WERI-Rb-1 (cell line): Measurements from ENCODE around the gene TMOD1.

Source experiments
- DNase-seq: peaks from one replicate; pipeline ENCODE4 v3.0.0-alpha.2; 2020
- H3K27ac ChIP-seq: fragments of 250-450 bp; sonication (Bioruptor Pico); 2 replicates; pipeline ENCODE4 v1.5.1; 2020; ENCODE audit warnings: mild to moderate bottlenecking, moderate library complexity
- H3K27me3 ChIP-seq: fragments of 250-450 bp; sonication (Bioruptor Pico); 2 replicates; pipeline ENCODE4 v1.5.1; 2021; ENCODE audit warnings: mild to moderate bottlenecking, low read depth, moderate library complexity; ENCODE audit not compliant: insufficient read depth, severe bottlenecking
- H3K36me3 ChIP-seq: fragments of 250-450 bp; sonication (Bioruptor Pico); 2 replicates; pipeline ENCODE4 v1.5.1; 2020; ENCODE audit warnings: mild to moderate bottlenecking, moderate library complexity
- H3K4me3 ChIP-seq: 2 replicates; pipeline ENCODE4 v1.5.1; 2011; ENCODE audit warnings: low read depth, mild to moderate bottlenecking, control low read depth, low read length
- H3K9me3 ChIP-seq: fragments of 250-450 bp; sonication (Bioruptor Pico); 2 replicates; pipeline ENCODE4 v1.5.1; 2021; ENCODE audit warnings: mild to moderate bottlenecking, moderate library complexity; ENCODE audit not compliant: severe bottlenecking
- TF ChIP-seq, protein P1 (sequence below): IDR thresholded peaks from 2 replicates; pipeline ENCODE4 v1.5.1; 2011; ENCODE audit warnings: low read depth, mild to moderate bottlenecking, control low read depth, inconsistent platforms, low read length

Gene TMOD1

GRCh38 chr9:97478301-97478981 lies 23.0 kb upstream of the TMOD1 start:
- no peak for DNase-seq
- Histone ChIP-seq H3K4me3 (no peak overlapping the region), H3K27ac (no peak overlapping the region), H3K36me3 (peaks cover 7% of the 10 kb centered on the region), H3K9me3 (no peaks in the 10 kb centered on the region), H3K27me3 (no peaks in the 10 kb centered on the region)
- TF ChIP-seq, protein P1, sequence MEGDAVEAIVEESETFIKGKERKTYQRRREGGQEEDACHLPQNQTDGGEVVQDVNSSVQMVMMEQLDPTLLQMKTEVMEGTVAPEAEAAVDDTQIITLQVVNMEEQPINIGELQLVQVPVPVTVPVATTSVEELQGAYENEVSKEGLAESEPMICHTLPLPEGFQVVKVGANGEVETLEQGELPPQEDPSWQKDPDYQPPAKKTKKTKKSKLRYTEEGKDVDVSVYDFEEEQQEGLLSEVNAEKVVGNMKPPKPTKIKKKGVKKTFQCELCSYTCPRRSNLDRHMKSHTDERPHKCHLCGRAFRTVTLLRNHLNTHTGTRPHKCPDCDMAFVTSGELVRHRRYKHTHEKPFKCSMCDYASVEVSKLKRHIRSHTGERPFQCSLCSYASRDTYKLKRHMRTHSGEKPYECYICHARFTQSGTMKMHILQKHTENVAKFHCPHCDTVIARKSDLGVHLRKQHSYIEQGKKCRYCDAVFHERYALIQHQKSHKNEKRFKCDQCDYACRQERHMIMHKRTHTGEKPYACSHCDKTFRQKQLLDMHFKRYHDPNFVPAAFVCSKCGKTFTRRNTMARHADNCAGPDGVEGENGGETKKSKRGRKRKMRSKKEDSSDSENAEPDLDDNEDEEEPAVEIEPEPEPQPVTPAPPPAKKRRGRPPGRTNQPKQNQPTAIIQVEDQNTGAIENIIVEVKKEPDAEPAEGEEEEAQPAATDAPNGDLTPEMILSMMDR = no peak

DNA sequence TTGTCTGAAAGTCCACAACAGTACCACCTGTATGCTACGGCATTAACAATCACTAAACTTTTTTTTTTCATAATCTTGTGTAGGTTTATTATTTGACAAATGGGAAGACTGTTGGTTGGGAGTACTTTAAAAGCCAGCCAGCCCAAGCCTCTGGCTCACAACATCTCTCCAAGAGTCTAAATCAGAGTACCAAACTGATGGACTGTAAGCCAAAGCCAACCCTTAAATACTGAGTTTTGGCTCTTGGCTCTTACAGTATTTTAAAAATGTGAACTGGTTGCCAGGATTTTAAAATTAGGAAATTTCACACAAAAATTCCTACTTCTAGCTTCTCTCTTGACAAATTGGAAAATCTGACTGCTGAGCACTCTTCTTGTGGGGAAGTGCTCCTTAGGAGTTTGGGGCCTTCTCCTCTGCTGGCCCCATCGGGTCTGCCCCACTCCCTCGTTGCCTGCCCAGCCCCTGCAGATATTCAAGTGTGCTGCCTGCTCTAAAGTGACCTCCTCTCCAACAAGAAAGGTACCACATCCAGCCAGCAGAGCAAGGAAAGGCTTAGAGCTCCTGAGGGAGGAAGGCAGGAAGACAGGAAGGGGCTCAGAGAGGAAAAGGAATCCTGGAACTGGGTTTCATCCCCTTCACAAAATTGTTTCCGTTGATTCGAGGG lies 21.8 kb upstream of the TMOD1 start:
- Histone ChIP-seq H3K27ac (no peak overlapping the region), H3K9me3 (no peaks in the 10 kb centered on the region), H3K27me3 (no peaks in the 10 kb centered on the region), H3K4me3 (no peak overlapping the region), H3K36me3 (peaks cover 9% of the 10 kb centered on the region)
- TF ChIP-seq, protein P1 = no peak
- DNase-seq = no peak

- DNase-seq = no peak
- TF ChIP-seq, protein P1 = no peak
- Histone ChIP-seq H3K36me3 (peaks cover 9% of the 10 kb centered on the region), H3K9me3 (no peaks in the 10 kb centered on the region), H3K4me3 (no peak overlapping the region), H3K27ac (no peak overlapping the region), H3K27me3 (no peaks in the 10 kb centered on the region)
Observed at GRCh38 chr9:97480174-97480573, 21.3 kb upstream of the TMOD1 start.

DNA sequence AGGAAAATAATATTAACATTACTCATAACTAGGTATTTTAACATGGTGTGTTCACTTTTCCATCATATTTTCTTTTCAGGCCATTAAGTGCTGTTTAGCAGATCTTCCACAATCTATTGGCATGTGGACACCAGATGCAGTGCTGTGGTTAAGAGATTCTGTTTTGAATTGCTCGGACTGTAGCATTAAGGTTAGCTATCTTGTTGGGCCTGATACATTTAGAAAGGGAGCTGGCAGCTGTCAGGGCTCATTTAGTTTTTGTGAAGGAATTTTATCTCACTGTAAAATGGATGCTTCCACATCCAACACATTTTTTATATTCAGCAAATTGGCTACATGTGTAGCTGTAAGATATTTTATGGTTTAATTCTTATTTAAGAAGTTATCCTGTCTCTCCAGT lies 20.7 kb upstream of the TMOD1 start:
- no peaks in the 10 kb centered on the region for H3K9me3 ChIP-seq
- DNase-seq = no peak

DNA sequence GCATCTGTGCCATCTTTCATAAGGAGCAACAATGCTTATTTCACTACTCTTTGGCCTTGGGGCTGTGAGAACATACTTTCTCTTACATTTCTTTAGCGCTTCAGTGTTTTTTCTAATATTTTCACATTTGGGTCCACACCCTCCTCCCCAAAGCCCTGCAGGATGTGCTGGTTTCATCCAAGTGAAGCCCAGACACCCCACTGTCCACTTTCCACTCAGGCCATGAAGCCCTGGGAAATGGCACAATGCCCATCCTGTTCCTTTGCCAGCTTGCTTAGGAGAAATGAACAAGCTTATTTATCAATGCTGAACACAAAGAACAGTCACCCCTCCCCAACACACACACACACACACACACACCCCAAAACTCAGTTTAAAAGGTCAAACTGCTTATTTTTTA lies 17.3 kb upstream of the TMOD1 start:
- DNase-seq = no peak
- no peak overlapping the region for H3K27ac ChIP-seq

More for the DNA sequence above, 20.7 kb upstream of the TMOD1 start:
- TF ChIP-seq, protein P1 = no peak
- no peak overlapping the region for H3K4me3 ChIP-seq
- H3K27ac ChIP-seq = no peak overlapping the region
- H3K27me3 ChIP-seq = no peaks in the 10 kb centered on the region
- peaks cover 9% of the 10 kb centered on the region for H3K36me3 ChIP-seq

More for the DNA sequence above, 17.3 kb upstream of the TMOD1 start:
- TF ChIP-seq, protein P1 = no peak
- Histone ChIP-seq H3K4me3 (no peak overlapping the region), H3K27me3 (no peaks in the 10 kb centered on the region), H3K36me3 (peaks cover 9% of the 10 kb centered on the region), H3K9me3 (no peaks in the 10 kb centered on the region)
